IPS-18c (cell line): ENCODE data around the gene GPC3.

ENCODE experiments used
- H3K4me3 ChIP-seq: 2 replicates; pipeline ENCODE4 v1.7.0; 2013; ENCODE audit warnings: low read depth, mild to moderate bottlenecking, low read length, moderate library complexity; ENCODE audit not compliant: insufficient read depth
- H3K9me3 ChIP-seq: one replicate; pipeline ENCODE4 v1.6.1; 2013; ENCODE audit warnings: mild to moderate bottlenecking, low read length, moderate library complexity; ENCODE audit not compliant: control insufficient read depth, insufficient read depth

Gene GPC3

GRCh38 chrX:133676344-133677122, 308.9 kb downstream of the GPC3 start:
- Histone ChIP-seq H3K4me3 (no peak overlapping the region; the same call in 1 of the 2 replicates), H3K9me3 (peaks cover 17% of the 10 kb centered on the region)

GRCh38 chrX:133674726-133675470, 310.5 kb downstream of the GPC3 start:
- Histone ChIP-seq H3K9me3 (peaks cover 16% of the 10 kb centered on the region), H3K4me3 (no peak overlapping the region)

GRCh38 chrX:133670383-133670782, 315.0 kb downstream of the GPC3 start:
- H3K4me3 ChIP-seq: no peak overlapping the region
- peaks cover 7% of the 10 kb centered on the region for H3K9me3 ChIP-seq

- no peak overlapping the region for H3K4me3 ChIP-seq
Measured at GRCh38 chrX:133669214-133669613, 316.2 kb downstream of the GPC3 start.

GRCh38 chrX:133668225-133668931, 317.0 kb downstream of the GPC3 start:
- Histone ChIP-seq H3K9me3 (peaks cover 5% of the 10 kb centered on the region), H3K4me3 (no peak overlapping the region)

More at GRCh38 chrX:133669214-133669613, 316.2 kb downstream of the GPC3 start:
- peaks cover 7% of the 10 kb centered on the region for H3K9me3 ChIP-seq

- H3K9me3 ChIP-seq: peaks cover 2% of the 10 kb centered on the region
Measured at GRCh38 chrX:133666256-133666655, 319.1 kb downstream of the GPC3 start.

GRCh38 chrX:133661962-133662839, 323.2 kb downstream of the GPC3 start:
- Histone ChIP-seq H3K9me3 (peaks cover 1% of the 10 kb centered on the region), H3K4me3 (no peak overlapping the region)

More at GRCh38 chrX:133666256-133666655, 319.1 kb downstream of the GPC3 start:
- no peak overlapping the region for H3K4me3 ChIP-seq

- H3K9me3 ChIP-seq: peaks cover 4% of the 10 kb centered on the region
- no peak overlapping the region for H3K4me3 ChIP-seq
Measured at GRCh38 chrX:133660281-133660680, 325.1 kb downstream of the GPC3 start.

- no peak overlapping the region for H3K4me3 ChIP-seq
- peaks cover 4% of the 10 kb centered on the region for H3K9me3 ChIP-seq
Measured at GRCh38 chrX:133658293-133658911, 327.0 kb downstream of the GPC3 start.

- Histone ChIP-seq H3K9me3 (peaks cover 4% of the 10 kb centered on the region), H3K4me3 (no peak overlapping the region)
Measured at GRCh38 chrX:133655275-133656265, 329.8 kb downstream of the GPC3 start.

GRCh38 chrX:133654811-133655210, 330.6 kb downstream of the GPC3 start:
- no peak overlapping the region for H3K4me3 ChIP-seq
- peaks cover 4% of the 10 kb centered on the region for H3K9me3 ChIP-seq

- Histone ChIP-seq H3K4me3 (no peak overlapping the region), H3K9me3 (peaks cover 12% of the 10 kb centered on the region)
Measured at GRCh38 chrX:133653358-133653757, 332.0 kb downstream of the GPC3 start.

GRCh38 chrX:133652185-133652584, 333.2 kb downstream of the GPC3 start:
- Histone ChIP-seq H3K9me3 (peaks cover 10% of the 10 kb centered on the region), H3K4me3 (no peak overlapping the region)

GRCh38 chrX:133650239-133650638, 335.2 kb downstream of the GPC3 start:
- H3K9me3 ChIP-seq: peaks cover 8% of the 10 kb centered on the region
- H3K4me3 ChIP-seq: no peak overlapping the region

GRCh38 chrX:133649651-133650050, 335.7 kb downstream of the GPC3 start:
- no peak overlapping the region for H3K4me3 ChIP-seq

More at GRCh38 chrX:133649651-133650050, 335.7 kb downstream of the GPC3 start:
- peaks cover 8% of the 10 kb centered on the region for H3K9me3 ChIP-seq
